ENCODE data around the gene FOCAD.
"Not testable (repeated sequence)": the region's sequence is repeated elsewhere in the genome, so short reads cannot be mapped to it uniquely, and the experiment has no call there.

FOCAD gene

GRCh38 chr9:20684035-20684874, at the start of gene FOCAD:
FOCAD (plus strand) TSS chr9:20684259; CDS start chr9:20715354, 31,095 bp downstream.
- peak within 1 kb of the TSS; percentile 66 for H3K4me3 ChIP-seq (ENCODE audit: low read depth, low read length)

- H3K4me3 ChIP-seq (ENCODE audit: low read depth, low read length) = no peak overlapping the region
Observed at GRCh38 chr9:20634895-20635294, 49.2 kb upstream of the FOCAD start.

- no peak overlapping the region for H3K4me3 ChIP-seq (ENCODE audit: low read depth, low read length)
Observed at GRCh38 chr9:20636888-20637440, 47.1 kb upstream of the FOCAD start.

GRCh38 chr9:20640331-20641187, 43.5 kb upstream of the FOCAD start:
- no peak overlapping the region for H3K4me3 ChIP-seq (ENCODE audit: low read depth, low read length)

- no peak overlapping the region for H3K4me3 ChIP-seq (ENCODE audit: low read depth, low read length)
Observed at GRCh38 chr9:20642045-20642444, 42.0 kb upstream of the FOCAD start.

- H3K4me3 ChIP-seq (ENCODE audit: low read depth, low read length) = no peak overlapping the region
Observed at GRCh38 chr9:20643660-20644059, 40.4 kb upstream of the FOCAD start.

- H3K4me3 ChIP-seq (ENCODE audit: low read depth, low read length) = no peak overlapping the region
Observed at GRCh38 chr9:20646656-20647055, 37.4 kb upstream of the FOCAD start.

GRCh38 chr9:20649381-20649780, 34.7 kb upstream of the FOCAD start:
- H3K4me3 ChIP-seq (ENCODE audit: low read depth, low read length) = no peak overlapping the region

GRCh38 chr9:20650313-20650712, 33.7 kb upstream of the FOCAD start:
- no peak overlapping the region for H3K4me3 ChIP-seq (ENCODE audit: low read depth, low read length)

GRCh38 chr9:20650750-20651299, 33.2 kb upstream of the FOCAD start:
- H3K4me3 ChIP-seq (ENCODE audit: low read depth, low read length) = no peak overlapping the region

GRCh38 chr9:20651939-20652338, 32.1 kb upstream of the FOCAD start:
- H3K4me3 ChIP-seq (ENCODE audit: low read depth, low read length) = no peak overlapping the region

GRCh38 chr9:20658246-20658667, 25.8 kb upstream of the FOCAD start:
- H3K4me3 ChIP-seq (ENCODE audit: low read depth, low read length) = peak overlapping the region; percentile 53

- peak overlapping the region; percentile 53 for H3K4me3 ChIP-seq (ENCODE audit: low read depth, low read length)
Observed at GRCh38 chr9:20658677-20659473, 25.2 kb upstream of the FOCAD start.

GRCh38 chr9:20659474-20659967, 24.5 kb upstream of the FOCAD start:
- H3K4me3 ChIP-seq (ENCODE audit: low read depth, low read length) = no peak overlapping the region

GRCh38 chr9:20662156-20662555, 21.9 kb upstream of the FOCAD start:
- no peak overlapping the region for H3K4me3 ChIP-seq (ENCODE audit: low read depth, low read length)

GRCh38 chr9:20663133-20663532, 20.9 kb upstream of the FOCAD start:
- H3K4me3 ChIP-seq (ENCODE audit: low read depth, low read length) = no peak overlapping the region

GRCh38 chr9:20664501-20664900, 19.6 kb upstream of the FOCAD start:
- H3K4me3 ChIP-seq (ENCODE audit: low read depth, low read length) = no peak overlapping the region

GRCh38 chr9:20670395-20670794, 13.7 kb upstream of the FOCAD start:
- H3K4me3 ChIP-seq (ENCODE audit: low read depth, low read length) = no peak overlapping the region

GRCh38 chr9:20671635-20672034, 12.4 kb upstream of the FOCAD start:
- H3K4me3 ChIP-seq (ENCODE audit: low read depth, low read length) = no peak overlapping the region

GRCh38 chr9:20673537-20673936, 10.5 kb upstream of the FOCAD start:
- H3K4me3 ChIP-seq (ENCODE audit: low read depth, low read length) = not testable (repeated sequence)

Measured in iPS-11a (cell line).